Liver (tissue), 3 donors: ENCODE data around the gene SRC.

Source experiments
- ATF3 ChIP-seq: IDR thresholded peaks from 2 replicates; pipeline ENCODE4 v1.6.1; 2016; ENCODE audit warnings: antibody characterized with exemption
- EGR1 ChIP-seq, 2 donors: IDR thresholded peaks; 2 replicates each; pipeline ENCODE4 v1.6.1; 2016 to 2018; ENCODE audit warnings: antibody characterized with exemption in 2 of 2, low read depth in 2 of 2
- FOXA2 ChIP-seq: IDR thresholded peaks from 2 replicates; pipeline ENCODE4 v1.6.1; 2016; ENCODE audit warnings: antibody characterized with exemption
- GABPA ChIP-seq, 2 donors: IDR thresholded peaks in 1 of 2; conservative IDR thresholded peaks in 1 of 2; 2 replicates each; pipeline ENCODE4 v1.6.1; 2016; ENCODE audit warnings: antibody characterized with exemption in 2 of 2, mild to moderate bottlenecking in 1 of 2, moderate library complexity in 1 of 2
- HNF4A ChIP-seq, 2 donors: conservative IDR thresholded peaks; 2 replicates each; pipeline ENCODE4 v1.6.1; 2016; ENCODE audit warnings: antibody characterized with exemption in 2 of 2, mild to moderate bottlenecking in 2 of 2
- JUND ChIP-seq, 2 donors: IDR thresholded peaks; 2 replicates each; pipeline ENCODE4 v1.6.1; 2016; ENCODE audit warnings: antibody characterized with exemption in 2 of 2
- MAX ChIP-seq: IDR thresholded peaks from 2 replicates; pipeline ENCODE4 v1.6.1; 2016; ENCODE audit warnings: antibody characterized with exemption
- NR2F2 ChIP-seq: IDR thresholded peaks from 2 replicates; pipeline ENCODE4 v1.6.1; 2016; ENCODE audit warnings: antibody characterized with exemption
- RAD21 ChIP-seq, 2 donors: IDR thresholded peaks; 2 replicates each; pipeline ENCODE4 v1.6.1; 2016; ENCODE audit warnings: antibody characterized with exemption in 2 of 2, mild to moderate bottlenecking in 2 of 2
- TAF1 ChIP-seq: conservative IDR thresholded peaks from 2 replicates; pipeline ENCODE4 v1.6.1; 2016; ENCODE audit warnings: antibody characterized with exemption, mild to moderate bottlenecking
- YY1 ChIP-seq: IDR thresholded peaks from 2 replicates; pipeline ENCODE4 v1.6.1; 2016; ENCODE audit warnings: antibody characterized with exemption, mild to moderate bottlenecking
- ZBTB33 ChIP-seq: IDR thresholded peaks from 2 replicates; pipeline ENCODE4 v1.6.1; 2016; ENCODE audit warnings: antibody characterized with exemption
- TF ChIP-seq, protein P1 (sequence below): fragments of 150-350 bp; IDR thresholded peaks from 2 replicates; pipeline ENCODE4 v1.5.1; 2017; ENCODE audit warnings: improper control_type of control experiment, low read depth, low read length; ENCODE audit not compliant: missing input control
- TF ChIP-seq, protein P2 (sequence below): IDR thresholded peaks from 2 replicates; pipeline ENCODE4 v1.6.1; 2016; ENCODE audit warnings: antibody characterized with exemption, mild to moderate bottlenecking
- donor health status: healthy.
- donor health status: healthy.

DNA sequence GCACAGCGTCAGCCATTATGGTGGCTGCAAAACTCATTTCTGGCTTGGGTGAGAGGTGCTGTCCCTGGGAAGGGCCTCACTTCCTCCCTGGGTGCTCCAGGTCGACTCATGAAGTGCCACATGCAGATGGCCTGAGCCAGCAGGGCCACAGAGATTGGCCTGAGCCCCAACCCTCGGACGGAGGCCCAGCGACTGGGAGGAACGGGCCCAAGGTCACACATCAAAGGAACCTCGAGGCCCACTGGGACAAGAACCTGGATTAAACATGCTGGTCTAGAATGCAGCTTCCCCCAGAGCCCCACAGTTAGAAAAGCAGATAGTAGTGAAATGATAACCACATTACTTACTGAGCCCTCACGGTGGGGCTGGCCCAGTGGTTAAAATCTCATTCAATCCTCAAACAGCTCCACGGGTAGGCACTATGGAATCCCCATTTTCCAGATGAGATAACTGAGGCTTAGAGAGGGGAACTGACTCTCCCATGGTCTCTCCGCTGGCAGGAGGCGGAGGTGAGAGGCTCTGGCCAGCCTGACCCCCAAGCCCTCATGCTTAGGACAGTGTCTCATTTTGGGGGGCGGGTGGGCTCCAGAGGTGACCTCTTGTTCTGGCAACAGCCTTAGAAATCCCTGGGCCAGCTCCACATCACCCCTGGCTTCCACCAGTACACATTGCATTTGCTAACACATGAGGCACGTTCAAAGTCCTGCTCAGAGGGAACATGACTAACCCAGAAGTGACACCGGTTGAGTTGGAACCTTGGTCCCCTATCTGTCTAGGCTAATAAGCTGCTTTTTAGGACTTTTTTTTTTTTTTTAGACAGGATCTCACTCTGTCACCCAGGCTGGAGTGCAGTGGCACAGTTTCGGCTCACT lies 53.0 kb downstream of the SRC start:
- TF ChIP-seq, protein P1, sequence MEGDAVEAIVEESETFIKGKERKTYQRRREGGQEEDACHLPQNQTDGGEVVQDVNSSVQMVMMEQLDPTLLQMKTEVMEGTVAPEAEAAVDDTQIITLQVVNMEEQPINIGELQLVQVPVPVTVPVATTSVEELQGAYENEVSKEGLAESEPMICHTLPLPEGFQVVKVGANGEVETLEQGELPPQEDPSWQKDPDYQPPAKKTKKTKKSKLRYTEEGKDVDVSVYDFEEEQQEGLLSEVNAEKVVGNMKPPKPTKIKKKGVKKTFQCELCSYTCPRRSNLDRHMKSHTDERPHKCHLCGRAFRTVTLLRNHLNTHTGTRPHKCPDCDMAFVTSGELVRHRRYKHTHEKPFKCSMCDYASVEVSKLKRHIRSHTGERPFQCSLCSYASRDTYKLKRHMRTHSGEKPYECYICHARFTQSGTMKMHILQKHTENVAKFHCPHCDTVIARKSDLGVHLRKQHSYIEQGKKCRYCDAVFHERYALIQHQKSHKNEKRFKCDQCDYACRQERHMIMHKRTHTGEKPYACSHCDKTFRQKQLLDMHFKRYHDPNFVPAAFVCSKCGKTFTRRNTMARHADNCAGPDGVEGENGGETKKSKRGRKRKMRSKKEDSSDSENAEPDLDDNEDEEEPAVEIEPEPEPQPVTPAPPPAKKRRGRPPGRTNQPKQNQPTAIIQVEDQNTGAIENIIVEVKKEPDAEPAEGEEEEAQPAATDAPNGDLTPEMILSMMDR: peak; percentile 44
- TF ChIP-seq ATF3: no peak
- no peak for TF ChIP-seq YY1
- no peak for TF ChIP-seq ZBTB33
- TF ChIP-seq MAX: no peak
- peak in 1 of 2 donors; percentile 47 for TF ChIP-seq JUND (IDR thresholded peaks at IDR 0.05)
- peak in 1 of 2 donors; percentile 22 for TF ChIP-seq GABPA (IDR thresholded peaks at IDR 0.05 in 1 of 2, conservative IDR thresholded peaks at IDR 0.05 in 1 of 2)
- TF ChIP-seq RAD21 (IDR thresholded peaks at IDR 0.05): peak in 1 of 2 donors; percentile 60
- no peak for TF ChIP-seq EGR1 (IDR thresholded peaks at IDR 0.05; ENCODE audit: low read depth in 2 of 2)
- TF ChIP-seq TAF1: no peak
- TF ChIP-seq, protein P2, sequence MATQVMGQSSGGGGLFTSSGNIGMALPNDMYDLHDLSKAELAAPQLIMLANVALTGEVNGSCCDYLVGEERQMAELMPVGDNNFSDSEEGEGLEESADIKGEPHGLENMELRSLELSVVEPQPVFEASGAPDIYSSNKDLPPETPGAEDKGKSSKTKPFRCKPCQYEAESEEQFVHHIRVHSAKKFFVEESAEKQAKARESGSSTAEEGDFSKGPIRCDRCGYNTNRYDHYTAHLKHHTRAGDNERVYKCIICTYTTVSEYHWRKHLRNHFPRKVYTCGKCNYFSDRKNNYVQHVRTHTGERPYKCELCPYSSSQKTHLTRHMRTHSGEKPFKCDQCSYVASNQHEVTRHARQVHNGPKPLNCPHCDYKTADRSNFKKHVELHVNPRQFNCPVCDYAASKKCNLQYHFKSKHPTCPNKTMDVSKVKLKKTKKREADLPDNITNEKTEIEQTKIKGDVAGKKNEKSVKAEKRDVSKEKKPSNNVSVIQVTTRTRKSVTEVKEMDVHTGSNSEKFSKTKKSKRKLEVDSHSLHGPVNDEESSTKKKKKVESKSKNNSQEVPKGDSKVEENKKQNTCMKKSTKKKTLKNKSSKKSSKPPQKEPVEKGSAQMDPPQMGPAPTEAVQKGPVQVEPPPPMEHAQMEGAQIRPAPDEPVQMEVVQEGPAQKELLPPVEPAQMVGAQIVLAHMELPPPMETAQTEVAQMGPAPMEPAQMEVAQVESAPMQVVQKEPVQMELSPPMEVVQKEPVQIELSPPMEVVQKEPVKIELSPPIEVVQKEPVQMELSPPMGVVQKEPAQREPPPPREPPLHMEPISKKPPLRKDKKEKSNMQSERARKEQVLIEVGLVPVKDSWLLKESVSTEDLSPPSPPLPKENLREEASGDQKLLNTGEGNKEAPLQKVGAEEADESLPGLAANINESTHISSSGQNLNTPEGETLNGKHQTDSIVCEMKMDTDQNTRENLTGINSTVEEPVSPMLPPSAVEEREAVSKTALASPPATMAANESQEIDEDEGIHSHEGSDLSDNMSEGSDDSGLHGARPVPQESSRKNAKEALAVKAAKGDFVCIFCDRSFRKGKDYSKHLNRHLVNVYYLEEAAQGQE: no peak
- peak; percentile 10 for TF ChIP-seq FOXA2
- TF ChIP-seq NR2F2: no peak
- peak; percentile 93 to 94 for TF ChIP-seq HNF4A (conservative IDR thresholded peaks at IDR 0.05)
